ENCODE results near the gene TMEM143.

TMEM143 gene

DNA sequence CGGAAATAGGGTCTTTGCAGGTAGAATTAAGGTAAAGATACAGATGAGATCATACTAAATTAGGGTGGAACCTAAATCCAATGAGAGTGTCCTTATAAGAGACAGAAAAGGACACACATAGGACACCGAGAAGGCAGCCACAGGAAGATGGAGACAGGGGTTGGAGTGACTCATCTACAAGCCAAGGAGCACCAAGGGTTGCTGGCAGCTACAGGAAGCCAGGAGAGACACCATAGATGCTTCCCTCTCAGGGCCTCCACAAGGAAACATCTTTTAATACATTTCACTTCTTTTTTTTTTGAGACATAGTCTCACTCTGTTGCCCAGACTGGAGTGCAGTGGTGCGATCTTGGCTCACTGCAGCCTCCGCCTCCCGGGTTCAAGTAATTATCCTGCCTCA, 10.1 kb downstream of the TMEM143 start:
- peak; percentile 50 for DNase-seq

DNA sequence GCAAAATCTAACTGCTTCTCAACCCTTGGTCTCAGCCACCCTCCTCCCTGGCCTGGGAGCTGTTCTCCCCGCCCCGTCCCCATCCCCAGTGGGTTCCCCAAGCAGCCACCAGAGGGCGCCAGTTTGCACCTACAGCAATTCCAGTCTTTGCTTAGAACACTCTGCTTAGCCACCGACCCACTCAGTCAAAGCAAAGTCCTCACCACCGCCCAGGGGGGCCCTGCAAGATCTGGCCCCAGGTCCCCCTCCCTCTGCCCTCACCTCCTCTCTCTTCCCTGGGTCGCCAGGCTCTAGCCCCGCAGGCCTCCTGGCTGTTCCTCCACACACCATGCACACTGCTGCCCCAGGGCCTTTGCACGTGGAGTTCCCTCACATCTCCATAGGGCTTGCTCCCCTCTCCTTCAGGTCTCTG, 12.4 kb downstream of the TMEM143 start:
- peak; percentile 62 for DNase-seq

GRCh38 chr19:48350856-48351255, 12.9 kb downstream of the TMEM143 start:
- no peak for DNase-seq

- DNase-seq = no peak
Measured at GRCh38 chr19:48348737-48349136, 15.0 kb downstream of the TMEM143 start.

DNA sequence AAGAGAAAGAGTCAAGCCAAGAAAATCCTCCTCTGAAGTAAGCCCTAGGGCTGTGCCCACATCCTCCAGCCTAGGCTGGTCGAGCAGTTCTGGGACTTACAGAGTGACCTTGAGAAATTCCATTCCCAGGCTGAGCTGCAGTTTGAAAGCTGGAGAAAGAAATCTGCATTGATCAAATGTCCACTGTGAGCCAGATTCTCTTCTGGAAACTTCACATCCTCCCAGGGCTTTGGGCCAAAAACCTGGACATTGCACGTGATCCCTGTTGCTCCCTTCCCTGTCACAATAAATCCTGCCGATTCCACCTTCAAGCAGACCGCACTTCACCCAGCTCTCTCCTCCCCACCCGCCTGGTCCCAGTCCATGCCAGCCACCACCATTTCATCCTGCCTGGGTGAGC, 15.7 kb downstream of the TMEM143 start:
- no peak for DNase-seq

GRCh38 chr19:48346191-48346590, 17.5 kb downstream of the TMEM143 start:
- DNase-seq = no peak

- no peak for DNase-seq
Measured at GRCh38 chr19:48344892-48345291, 18.8 kb downstream of the TMEM143 start.

GRCh38 chr19:48342841-48343540, 20.7 kb downstream of the TMEM143 start:
- peak; percentile 68 for DNase-seq

GRCh38 chr19:48342414-48342738, 21.4 kb downstream of the TMEM143 start:
- DNase-seq = no peak

GRCh38 chr19:48341515-48342413, 22.0 kb downstream of the TMEM143 start:
- no peak for DNase-seq

DNA sequence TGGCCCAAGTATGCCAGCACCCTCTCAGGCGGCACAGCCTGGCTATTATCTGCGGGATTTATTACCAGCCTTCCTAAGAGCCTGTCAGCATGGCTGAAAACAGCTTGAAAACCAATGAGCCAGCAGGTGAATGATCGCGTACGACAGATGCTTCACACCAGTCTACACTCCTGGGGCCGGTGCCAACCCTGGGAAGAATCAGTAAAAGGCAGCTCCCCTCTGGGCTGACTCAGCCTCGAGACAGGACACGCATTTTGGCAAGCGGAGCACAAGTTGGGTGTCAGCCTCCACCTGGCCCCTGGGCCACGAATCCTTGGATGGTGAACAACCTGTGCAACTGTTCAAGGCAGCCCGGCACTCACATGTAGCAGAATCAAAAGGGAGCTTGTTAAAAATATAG, 22.7 kb downstream of the TMEM143 start:
- no peak for DNase-seq

GRCh38 chr19:48338802-48339503, 24.8 kb downstream of the TMEM143 start:
- no peak for DNase-seq

- DNase-seq = no peak
Measured at GRCh38 chr19:48338253-48338755, 25.4 kb downstream of the TMEM143 start.

- peak; percentile 93 for DNase-seq
Measured at GRCh38 chr19:48333467-48334384, 30.0 kb downstream of the TMEM143 start.

DNA sequence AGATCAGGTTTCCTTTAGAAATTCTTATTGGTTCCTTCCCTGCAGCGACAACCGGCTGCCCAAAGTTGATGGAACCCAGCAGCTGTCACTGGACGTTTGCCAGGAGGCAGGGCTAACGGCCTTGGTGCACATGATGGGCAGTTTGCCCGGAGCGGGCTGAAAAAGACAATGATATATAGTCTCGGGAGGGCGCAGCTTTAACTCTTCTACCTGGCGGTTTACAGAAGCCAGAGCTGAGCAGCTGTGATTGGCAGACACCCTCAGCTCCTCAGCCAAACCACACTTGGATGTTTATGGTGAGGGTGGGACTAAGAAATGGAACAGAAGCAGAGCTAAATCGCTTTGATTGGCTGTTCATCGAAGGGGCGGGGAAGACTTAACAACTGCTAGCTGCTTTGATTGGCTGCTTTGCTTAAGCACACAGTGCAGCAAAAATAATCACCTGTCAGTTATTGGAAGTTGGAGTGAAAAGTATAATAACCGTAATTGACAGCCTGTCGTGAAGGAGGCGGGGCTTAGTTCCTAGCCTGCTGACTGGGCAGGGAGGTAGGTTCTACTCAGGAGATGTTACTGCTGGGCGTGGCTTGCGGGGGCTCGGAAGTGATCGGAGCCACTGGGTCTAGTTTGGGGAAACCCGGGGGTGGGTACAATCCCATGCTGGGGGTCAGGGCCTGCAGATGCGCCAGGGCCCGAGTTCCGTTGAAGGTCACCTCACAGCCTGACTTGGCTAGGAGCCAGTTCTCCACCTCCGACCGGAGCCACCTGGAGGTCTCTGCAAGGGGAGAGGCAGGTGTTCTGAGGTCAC, 30.9 kb downstream of the TMEM143 start:
- peak; percentile 94 for DNase-seq

DNA sequence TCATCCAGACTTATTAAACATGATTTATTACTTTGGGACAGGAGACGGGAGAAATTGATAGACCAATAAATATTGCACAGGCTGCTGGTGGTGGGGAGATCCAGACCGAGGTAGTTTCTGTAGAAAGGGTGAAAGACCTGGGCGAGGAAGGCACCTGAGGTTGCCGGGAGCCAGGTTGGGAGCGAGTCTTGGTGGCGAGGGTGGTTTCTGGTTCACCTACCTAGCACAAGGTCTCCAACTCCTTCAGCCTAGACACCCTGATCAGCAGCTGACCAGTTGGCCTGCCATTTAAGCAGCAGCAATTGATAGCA, 31.4 kb downstream of the TMEM143 start:
- DNase-seq = no peak

GRCh38 chr19:48330012-48330681, 33.6 kb downstream of the TMEM143 start:
- DNase-seq = no peak

DNA sequence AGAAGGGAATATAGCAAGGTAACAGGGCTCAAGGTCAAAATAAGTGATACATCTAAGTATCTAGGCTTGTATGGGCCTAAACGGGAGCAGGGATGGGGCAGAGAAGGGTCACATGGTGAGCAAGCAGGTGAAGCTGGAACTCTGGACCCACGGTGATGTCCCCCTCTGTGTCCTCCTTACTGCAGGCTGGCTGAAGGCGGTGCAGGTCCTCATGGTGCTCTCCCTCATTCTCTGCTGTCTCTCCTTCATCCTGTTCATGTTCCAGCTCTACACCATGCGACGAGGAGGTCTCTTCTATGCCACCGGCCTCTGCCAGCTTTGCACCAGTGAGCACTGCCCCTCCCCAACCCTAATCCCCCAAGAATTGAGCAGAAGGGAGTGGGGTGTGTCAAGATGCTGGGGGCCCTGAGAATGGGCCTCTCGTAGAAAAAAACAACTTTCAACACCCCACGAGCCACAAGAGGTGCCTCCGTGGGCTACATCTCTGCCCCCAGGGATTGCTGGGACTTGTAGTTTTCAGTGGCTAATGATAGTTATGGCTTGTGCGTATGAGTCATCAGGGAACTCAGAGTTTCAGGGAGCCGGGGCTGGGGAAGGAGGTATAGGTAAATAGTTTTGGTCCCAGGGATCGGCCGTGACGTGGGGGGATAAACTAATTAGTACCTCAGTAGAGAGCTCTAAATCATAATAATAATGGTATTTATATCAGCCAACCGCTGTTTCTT, 34.4 kb downstream of the TMEM143 start:
- DNase-seq = peak; percentile 59

DNA sequence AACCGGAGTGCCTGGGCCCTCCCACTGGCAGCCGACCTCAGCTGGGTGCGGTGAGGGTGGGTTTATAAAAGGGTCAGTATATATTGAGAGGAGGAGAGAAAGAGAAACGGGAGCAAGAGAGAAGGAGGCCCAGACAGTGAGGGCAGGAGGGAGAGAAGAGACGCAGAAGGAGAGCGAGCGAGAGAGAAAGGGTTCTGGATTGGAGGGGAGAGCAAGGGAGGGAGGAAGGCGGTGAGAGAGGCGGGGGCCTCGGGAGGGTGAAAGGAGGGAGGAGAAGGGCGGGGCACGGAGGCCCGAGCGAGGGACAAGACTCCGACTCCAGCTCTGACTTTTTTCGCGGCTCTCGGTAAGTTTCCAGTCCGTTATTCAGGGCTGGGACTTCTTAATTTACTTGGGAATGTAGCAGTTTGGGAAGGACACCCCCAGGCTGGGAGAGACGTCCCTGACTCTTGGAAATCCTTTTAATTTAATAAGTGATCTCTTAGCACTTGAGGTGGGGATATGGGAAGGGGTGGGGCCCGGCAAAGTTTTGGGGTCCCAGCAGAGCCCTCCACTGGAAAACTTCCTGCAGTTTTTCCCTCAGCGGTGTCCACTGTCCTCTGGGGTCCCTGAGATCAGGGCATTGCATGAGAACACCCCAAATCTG, 38.4 kb downstream of the TMEM143 start, which contains the start of gene EMP3:
Gene EMP3, plus strand, starts transcription at position 288 of the 646 bp plus-strand sequence. CDS start 1,293 bp downstream, outside the sequence.
- DNase-seq = peak; percentile 93

All from EL (cell line).